ENCODE results near the gene DEFB128. TPM values are rescaled to one million over a fixed set of nuclear protein-coding genes. Genes with fewer than 3 reads are reported as not detected.
"Not testable (repeated sequence)": the region's sequence is repeated elsewhere in the genome, so short reads cannot be mapped to it uniquely, and the experiment has no call there.

The DEFB128 gene
- total and polyA plus RNA-seq, 7 donors, result not detected

- DNase-seq, result no peak
- Histone ChIP-seq H3K9me3 (no peaks in the 10 kb centered on the region), H3K27me3 (no peaks in the 10 kb centered on the region), H3K36me3 (no peaks in the 10 kb centered on the region), H3K27ac (no peak within 1 kb of the TSS), H3K4me1 (no peaks in the 10 kb centered on the region), H3K4me3 (no peak within 1 kb of the TSS)
- TF ChIP-seq POLR2A (IDR thresholded peaks at IDR 0.05) (no peak), POLR2AphosphoS5 (IDR thresholded peaks at IDR 0.05) (no peak), EP300 (IDR thresholded peaks at IDR 0.05) (no peak), CTCF (IDR thresholded peaks at IDR 0.05) (no peak)
- intact Hi-C loops (cut with DNase I), result no loop called here
- WGBS, 2 donors, result 76 to 81% methylated on average over 3 of the region's 3 CpGs
Measured at GRCh38 chr20:226958-227357, 37.4 kb upstream of the DEFB128 start, which contains the start of gene DEFB129. DEFB129 (plus strand) TSS chr20:227258; CDS start chr20:227289, 31 bp downstream.

- H3K27ac ChIP-seq; intact Hi-C loops (cut with DNase I); H3K9me3 ChIP-seq; DNase-seq; H3K4me1 ChIP-seq; H3K36me3 ChIP-seq; H3K4me3 ChIP-seq; H3K27me3 ChIP-seq: not testable (repeated sequence)
- 84 to 89% methylated on average over 3 of the region's 3 CpGs for WGBS, 2 donors
Measured at GRCh38 chr20:225879-226278, 36.4 kb upstream of the DEFB128 start.

- no peak for DNase-seq
- Histone ChIP-seq H3K27me3 (peaks cover 0 to 10% (median 0%) of the 10 kb centered on the region in 3 donors), H3K36me3 (no peaks in the 10 kb centered on the region), H3K4me1 (no peaks in the 10 kb centered on the region), H3K4me3 (no peak overlapping the region), H3K9me3 (no peaks in the 10 kb centered on the region), H3K27ac (no peak overlapping the region)
- TF ChIP-seq CTCF (IDR thresholded peaks at IDR 0.05), result no peak
- no peak for TF ChIP-seq EP300 (IDR thresholded peaks at IDR 0.05)
- TF ChIP-seq POLR2AphosphoS5 (IDR thresholded peaks at IDR 0.05), result no peak
- intact Hi-C loops (cut with DNase I), result no loop called here
- 48 to 63% methylated on average over 1 of the region's 1 CpG for WGBS, 2 donors
Measured at GRCh38 chr20:221258-221830, 31.8 kb upstream of the DEFB128 start.

DNA sequence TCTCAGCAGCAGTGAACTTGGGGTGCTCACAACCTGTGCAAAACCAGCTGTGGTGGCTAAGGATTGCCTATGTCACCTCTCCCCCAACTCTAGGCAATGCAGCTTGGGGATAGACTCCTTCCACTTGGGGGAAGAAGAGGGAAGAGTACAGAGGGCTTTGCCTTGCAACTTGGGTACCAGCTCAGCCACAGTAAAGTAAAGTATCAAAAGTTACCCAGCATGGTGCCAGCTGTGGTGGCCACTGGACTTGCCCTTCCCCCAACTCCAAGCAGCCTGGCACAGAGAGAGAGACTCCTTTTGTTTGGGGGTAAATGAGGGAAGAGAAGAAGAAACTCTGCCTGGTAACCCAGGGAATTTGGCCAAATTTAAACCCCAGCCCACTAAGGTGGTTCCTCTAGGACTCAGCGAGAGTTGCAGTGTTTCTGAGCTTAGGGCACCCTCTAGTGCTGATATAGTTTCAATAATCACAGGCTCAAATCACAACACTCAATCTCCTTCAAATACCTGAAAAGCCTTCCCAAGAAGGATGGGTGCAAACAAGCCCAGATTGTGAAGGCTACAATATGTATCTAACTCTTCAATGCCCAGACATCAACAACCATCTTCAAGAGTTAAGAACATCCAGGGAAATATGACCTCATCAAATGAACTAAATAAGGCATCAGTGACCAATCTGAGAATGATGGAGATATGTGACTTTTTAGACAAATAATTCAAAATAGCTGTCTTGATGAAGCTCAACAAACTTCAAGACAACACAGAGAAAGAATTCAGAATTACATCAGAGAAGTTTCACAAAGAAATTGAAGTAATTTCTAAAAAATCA is 30.0 kb upstream of the DEFB128 start:
- no peak for DNase-seq
- no peak overlapping the region for H3K27ac ChIP-seq
- peaks cover 0 to 10% (median 0%) of the 10 kb centered on the region in 3 donors for H3K27me3 ChIP-seq
- no peaks in the 10 kb centered on the region for H3K4me1 ChIP-seq
- intact Hi-C loops (cut with DNase I), result no loop called here
- no peaks in the 10 kb centered on the region for H3K36me3 ChIP-seq
- TF ChIP-seq POLR2A (IDR thresholded peaks at IDR 0.05) (no peak), EP300 (IDR thresholded peaks at IDR 0.05) (no peak), CTCF (IDR thresholded peaks at IDR 0.05) (no peak), POLR2AphosphoS5 (IDR thresholded peaks at IDR 0.05) (no peak)
- H3K9me3 ChIP-seq, result no peaks in the 10 kb centered on the region
- no peak overlapping the region for H3K4me3 ChIP-seq
- WGBS, 2 donors, result 5% methylated on average over 1 of the region's 1 CpG

DNA sequence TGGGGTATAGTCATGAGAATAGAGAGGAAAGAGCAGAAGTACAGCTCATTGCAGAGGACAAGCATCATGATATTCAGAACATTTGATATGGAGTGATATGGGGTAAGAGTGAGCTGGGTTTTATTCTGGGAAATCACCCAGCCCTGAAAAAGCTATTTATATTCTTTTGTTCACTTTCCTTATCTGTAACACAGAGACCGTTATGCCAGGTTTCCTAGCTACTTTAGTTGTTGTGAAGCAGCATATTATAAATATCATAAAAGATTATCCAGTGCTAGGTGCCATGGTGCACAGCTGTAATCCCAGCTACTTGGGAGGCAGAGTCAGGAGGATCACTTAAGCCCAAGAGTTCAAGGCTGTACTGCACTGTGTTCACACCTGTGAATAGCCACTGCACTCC is 27.8 kb upstream of the DEFB128 start:
- no peak overlapping the region for H3K27ac ChIP-seq
- no peak for TF ChIP-seq POLR2A (IDR thresholded peaks at IDR 0.05)
- no peak for TF ChIP-seq POLR2AphosphoS5 (IDR thresholded peaks at IDR 0.05)
- TF ChIP-seq EP300 (IDR thresholded peaks at IDR 0.05), result no peak
- no peak for TF ChIP-seq CTCF (IDR thresholded peaks at IDR 0.05)
- H3K4me3 ChIP-seq, result no peak overlapping the region
- H3K9me3 ChIP-seq, result no peaks in the 10 kb centered on the region
- peaks cover 0 to 10% (median 0%) of the 10 kb centered on the region in 3 donors for H3K27me3 ChIP-seq
- intact Hi-C loops (cut with DNase I), result no loop called here
- H3K36me3 ChIP-seq, result no peaks in the 10 kb centered on the region
- no peaks in the 10 kb centered on the region for H3K4me1 ChIP-seq
- no peak for DNase-seq
- WGBS, 2 donors, result 27 to 62% methylated on average over 1 of the region's 1 CpG
